PC-3 (cell line): ENCODE measurements around the gene ERICH3.

ENCODE experiments used
- CTCF ChIP-seq: fragments of 300-600 bp; sonication (generic); conservative IDR thresholded peaks from 2 replicates; pipeline ENCODE4 v1.5.1; 2017; ENCODE audit warnings: antibody characterized with exemption, low read depth, mild to moderate bottlenecking, low read length
- EZH2 ChIP-seq: fragments of 300-600 bp; sonication (generic); IDR thresholded peaks from one replicate; pipeline ENCODE4 v1.6.1; 2017; ENCODE audit warnings: antibody characterized with exemption, mild to moderate bottlenecking, low read length; ENCODE audit not compliant: unreplicated experiment

DNA sequence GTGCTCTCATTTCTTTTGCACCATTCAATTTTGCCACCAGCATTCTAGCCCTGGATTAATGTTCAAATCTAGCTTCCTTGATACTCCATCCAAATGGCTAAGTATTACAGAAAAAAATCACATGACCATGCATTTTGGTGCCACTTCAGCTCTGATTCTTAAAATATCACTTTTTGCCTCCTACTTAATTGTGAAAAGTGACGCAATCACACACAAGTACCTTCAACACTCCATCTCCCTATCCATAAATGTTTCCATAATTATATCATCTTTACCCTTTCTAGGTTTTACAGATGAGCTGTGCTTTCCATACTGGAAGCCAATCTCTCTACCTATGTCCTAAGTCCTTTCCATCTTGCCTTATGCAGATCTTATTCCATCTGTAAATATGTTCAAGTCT is 43.2 kb upstream of the ERICH3 start:
- TF ChIP-seq CTCF: no peak
- TF ChIP-seq EZH2: no peak
